Stimulated activated CD4-positive, alpha-beta T cell treated with anti-CD3 and anti-CD28 coated beads, Interleukin-12 subunit alpha, Interleukin-12 subunit beta, amount 100 ng/mL, for 48 hours (primary cell): ENCODE measurements around the gene ALG9.
"Not testable (repeated sequence)": the region's sequence is repeated elsewhere in the genome, so short reads cannot be mapped to it uniquely, and the experiment has no call there.

ENCODE experiments used
- DNase-seq, 3 donors: peaks; one replicate each; pipeline ENCODE4 v3.0.0-alpha.2; 2020; ENCODE audit warnings: low read depth in 2 of 3, low spot score in 1 of 3

ALG9 gene

DNA sequence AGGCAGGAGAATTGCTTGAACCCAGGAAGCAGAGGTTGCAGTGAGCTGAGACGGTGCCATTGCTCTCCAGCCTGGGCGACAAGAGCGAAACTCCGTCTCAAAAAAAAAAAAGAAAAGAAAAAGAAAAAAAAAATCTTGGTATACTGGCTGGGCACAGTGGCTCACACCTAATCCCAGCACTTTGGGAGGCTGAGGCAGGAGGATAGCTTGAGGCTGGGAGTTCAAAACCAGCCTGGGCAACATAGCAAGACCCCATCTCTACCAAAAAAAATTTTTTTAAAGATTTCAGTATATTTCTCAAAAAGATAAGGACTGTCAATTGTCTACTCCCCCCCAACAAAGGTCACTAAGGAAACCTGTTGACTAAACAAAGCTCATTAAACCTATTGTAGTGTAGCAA is 13.7 kb upstream of the ALG9 start:
- not testable (repeated sequence) for DNase-seq

DNA sequence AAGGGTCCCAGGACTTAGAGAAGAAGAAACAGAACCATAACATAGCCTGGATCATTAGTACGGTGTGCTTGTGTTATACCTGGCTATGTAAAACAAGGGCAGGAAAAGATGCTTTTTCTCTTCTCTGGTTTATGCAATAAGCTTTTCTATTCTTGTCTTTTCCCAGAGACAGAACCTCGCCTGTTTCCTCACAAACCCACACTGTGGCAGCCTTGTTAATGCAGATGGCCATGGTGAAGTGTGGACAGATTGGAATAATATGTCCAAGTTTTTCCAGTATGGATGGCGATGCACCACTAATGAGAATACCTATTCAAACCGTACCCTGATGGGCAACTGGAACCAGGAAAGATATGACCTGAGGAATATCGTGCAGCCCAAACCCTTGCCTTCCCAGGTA is 10.8 kb upstream of the ALG9 start:
- no peak for DNase-seq

DNA sequence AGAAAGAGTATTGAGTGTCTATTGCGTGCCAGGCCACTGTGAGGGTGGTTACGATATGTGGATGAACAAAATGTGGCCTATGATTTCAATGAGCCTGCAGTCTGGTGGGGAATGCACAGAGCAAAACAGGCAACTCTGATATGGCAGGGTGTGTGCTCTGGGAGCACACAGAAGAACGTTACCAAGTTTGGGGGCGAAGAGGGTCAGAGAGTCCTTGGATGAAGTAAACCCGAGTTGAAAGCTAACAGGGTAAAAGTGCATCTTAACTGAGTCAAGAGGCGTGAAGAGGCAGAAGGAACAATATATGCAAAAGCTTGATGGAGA is 8.2 kb upstream of the ALG9 start:
- DNase-seq, result no peak

DNA sequence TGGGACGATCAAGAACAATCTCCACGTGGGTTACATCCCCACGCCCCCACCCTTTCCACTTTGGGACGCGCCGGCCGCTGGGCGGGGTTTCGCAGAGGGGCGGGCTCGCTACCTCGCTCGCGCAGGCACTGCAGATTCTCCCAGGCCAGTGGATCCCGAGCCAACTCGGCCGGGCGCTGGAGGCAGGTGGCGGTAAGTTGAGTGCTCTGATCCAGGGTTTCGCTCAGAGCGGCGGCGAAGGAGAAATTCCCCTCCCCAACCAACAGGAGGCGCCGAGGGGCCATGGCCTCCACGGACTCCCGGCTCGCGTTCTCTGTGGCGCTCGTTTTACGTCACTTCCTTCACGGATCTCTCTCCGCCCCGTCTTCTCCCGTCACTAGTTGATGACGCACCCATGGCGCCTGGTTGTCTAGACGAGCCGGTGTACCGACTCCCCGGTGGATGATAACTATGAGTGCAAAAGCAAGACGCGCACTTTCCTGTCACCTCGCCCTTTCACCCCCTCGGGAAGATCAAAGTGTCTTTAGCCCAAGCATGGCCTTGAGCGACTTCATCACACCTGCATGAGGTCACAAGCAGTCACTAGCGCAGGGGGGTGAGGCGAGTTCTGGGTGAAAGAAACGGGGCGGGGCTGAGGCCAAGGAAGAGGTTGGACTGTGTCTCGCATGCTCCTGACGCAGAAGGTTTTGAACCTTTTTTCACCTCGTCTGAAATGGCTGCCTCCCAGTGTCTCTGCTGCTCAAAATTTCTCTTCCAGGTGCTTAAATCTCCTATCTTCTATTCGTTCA is 7.7 kb upstream of the ALG9 start, which contains the start of the genes CFAP68 and FDXACB1:
CFAP68 (plus strand) TSS at position 693 of the 788 bp plus-strand sequence; CDS start at position 713, 20 bp downstream.
FDXACB1 (minus strand) TSS at position 317 of the 788 bp plus-strand sequence; CDS start at position 284, 33 bp downstream.
- DNase-seq, result peak; percentile 91 to 95 (median 92)

DNA sequence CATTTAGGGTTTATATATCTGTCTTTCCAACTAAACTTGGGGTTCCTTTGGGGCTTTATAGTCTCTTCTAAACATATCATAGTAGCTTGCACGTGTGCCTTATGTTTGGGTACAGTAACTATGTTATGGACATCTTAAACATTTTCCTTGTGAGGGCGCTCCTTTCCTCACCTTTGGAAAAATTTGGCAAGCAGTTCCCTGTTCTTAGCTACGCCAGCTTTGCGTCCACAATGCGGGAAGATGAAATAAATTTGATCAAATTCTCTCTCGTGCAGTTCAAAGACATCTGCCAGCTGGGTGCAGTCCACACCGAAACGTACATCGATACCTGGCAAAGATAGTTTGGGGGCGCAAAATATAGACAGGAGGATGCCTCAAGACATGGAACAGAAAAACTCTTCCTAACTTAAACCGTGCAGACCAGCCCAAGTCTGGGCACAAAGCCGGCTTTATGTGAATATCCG is 7.0 kb upstream of the ALG9 start:
- no peak for DNase-seq

DNA sequence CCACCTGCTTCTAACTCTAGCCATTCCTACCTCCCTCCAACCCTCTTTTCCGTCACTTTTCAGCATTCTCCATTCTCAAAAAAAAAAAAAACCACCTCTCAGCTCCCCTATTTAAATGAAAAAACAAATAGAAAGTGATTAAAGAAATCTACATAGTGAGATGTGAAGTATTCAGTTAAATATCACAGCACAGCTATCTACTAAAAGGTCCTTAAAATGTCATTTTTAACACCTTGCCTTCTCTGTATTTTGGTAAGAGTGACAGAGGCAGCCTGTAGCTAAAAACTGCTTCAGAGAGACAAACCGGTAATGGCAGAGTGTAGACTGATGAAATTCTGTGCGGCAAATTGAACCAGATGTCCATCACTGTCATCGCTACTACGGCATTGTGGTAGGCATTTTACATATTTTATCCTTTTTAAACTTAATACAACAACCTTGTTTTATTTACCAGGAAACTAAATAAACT is 346 bp upstream of the ALG9 start:
- no peak for DNase-seq

DNA sequence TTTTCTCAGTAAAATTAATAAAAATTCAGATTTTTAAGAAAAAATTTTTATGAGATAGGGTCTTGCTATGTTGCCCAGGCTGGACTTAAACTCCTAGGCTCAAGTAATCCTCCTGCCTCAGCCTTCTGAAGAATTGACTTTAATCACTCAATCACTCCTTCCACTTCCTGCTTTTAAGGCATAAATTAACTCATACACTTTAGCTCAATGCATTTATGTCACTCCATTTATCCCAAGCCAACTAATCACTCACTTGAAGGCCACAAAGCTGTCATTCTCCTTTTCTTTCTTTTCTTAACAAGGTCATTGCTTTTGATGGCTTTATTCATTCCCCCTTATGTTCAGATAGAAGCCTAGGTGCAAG is 877 bp downstream of the ALG9 start:
- no peak for DNase-seq

DNA sequence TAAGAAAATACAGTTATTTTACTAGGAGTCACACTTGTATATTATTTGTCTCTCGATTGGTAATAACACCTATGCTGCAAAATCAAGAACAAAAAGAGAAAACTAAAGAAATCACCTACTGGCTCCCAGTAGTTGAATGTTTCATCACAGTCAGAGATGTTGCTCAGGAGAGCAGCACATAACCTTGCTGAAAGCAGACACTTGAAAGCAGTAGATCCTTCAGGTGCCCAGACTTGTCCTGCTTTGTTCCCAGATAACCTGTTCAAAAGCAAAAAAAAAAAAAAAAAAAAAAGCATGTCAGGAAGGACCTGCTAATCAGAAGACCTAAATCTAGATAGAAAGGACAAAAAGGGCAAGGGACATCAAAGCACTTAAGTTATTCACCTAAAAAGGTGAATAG is 1.3 kb downstream of the ALG9 start:
- DNase-seq, result no peak

DNA sequence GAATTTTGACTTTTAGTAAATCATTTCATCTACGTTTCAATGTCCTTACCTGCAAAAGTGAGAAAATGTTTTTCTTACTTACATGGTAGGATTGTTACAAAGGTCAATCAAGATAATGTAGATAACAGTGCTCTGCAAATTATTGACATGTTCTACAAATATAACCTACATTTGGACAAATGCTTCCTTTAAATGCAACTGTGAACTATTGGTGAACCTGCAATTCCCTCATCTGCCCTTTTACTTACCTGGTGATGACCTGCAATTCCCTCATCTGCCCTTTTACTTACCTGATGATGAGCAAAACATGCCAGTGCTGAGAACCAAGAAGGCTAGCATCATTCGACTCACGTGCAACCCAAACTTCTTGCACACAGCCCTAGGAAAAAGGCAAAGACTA is 11.1 kb downstream of the ALG9 start:
- DNase-seq, result no peak

DNA sequence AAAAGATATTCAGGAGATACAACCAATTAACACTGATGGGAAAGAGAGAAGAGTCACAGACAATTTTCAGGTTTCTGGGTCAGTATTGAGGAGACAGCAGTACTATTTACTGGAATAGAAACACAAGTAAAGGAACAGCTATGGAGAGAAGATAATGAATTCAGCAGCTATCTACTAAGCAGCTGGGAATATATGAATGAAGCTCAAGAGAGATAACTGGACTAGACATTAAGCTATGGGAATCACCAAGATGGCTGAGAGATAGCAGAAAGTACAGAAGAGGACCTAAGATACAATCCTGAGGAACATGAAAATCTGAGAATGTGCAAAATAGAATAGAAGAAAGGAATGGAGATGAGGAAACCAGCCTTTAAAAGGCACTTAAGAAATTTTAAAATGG is 15.9 kb downstream of the ALG9 start:
- no peak for DNase-seq

DNA sequence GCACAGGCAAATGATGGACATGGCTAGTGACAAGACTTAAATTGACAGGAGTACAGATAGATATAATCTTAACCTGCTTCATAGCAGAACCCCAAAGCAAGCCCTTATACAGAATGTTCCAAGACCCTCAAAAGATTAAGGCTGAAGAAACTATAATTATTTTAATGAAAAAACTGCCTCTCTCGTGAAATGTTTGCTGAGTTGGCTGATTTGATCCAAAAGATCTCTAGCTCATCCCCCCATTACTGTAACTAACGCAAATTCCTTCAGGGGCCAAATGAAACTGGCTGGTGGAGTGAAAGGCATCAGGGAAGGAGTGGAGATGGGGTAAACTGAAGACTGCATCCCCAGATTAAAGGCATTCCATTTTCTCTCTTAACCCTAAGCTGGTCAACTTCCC is 19.3 kb downstream of the ALG9 start:
- DNase-seq, result no peak

DNA sequence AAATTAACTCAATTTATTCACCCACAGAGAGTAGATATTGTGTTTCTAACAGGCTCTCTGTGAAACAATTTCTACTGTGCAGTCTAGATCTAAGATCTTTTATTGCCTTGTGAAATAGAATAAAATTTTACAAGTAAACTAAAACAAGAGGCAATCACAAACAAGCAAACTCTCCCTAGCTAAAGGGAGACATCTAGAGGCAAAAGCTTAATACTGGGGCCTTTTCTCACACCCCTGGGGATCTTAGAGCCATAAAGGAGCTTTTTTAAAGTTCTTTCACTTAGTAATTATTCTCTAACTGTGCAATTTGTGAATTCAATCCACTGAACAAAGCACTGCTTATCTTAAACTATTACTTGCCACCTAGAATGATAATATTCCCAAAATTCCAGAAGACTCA is 19.7 kb downstream of the ALG9 start:
- DNase-seq, result no peak

DNA sequence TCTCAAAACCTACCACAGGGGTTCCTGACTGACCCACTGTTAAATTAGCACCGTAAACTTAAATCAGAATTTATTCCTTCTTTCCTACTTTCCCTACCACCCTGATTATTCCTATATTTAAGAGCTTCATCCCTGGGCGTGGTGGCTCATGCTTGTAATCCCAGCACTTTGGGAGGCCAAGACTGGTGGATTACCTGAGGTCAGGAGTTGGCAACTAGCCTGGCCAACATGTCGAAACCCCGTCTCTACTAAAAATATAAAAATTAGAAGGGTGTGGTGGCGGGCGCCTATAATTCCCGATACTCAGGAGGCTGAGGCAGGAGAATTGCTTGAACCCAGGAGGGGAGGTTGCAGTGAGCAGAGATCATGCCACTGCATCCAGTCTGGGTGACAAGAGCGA is 20.3 kb downstream of the ALG9 start:
- DNase-seq, result no peak

DNA sequence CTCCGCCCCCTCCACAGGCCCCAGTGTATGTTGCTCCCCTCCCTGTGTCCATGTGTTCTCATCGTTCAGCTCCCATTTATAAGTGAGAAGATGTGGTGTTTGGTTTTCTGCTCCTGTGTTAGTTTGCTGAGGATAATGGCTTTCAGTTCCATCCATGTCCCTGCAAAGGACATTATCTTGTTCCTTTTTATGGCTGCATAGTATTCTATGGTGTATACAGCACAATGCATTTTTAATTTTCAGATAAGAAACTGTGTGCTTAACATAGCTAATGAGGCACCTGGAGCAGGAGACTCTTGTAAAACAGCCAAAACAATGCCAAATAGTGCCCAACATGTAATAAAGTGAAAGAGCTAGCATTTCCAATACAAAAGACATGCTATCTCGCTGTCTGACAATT is 21.8 kb downstream of the ALG9 start:
- no peak for DNase-seq

DNA sequence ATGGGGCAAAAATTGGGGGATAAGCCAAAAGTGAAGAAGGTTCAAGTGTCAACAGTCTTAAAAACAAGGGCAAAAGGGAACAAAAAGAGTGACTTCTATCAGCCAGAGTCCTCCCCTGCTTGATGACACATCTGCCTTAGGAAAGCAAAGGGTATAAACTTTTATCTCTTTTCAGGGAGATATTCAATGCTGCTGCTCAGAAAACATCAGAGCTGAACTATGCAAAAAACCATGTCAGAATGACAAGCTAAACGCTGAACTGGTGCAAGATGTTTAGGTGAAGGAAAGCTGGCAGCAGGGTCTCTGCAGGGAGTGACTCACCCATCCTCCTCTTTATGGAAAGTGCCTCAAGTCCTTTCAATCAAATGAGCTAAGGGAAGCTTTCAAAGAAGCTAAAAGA is 24.7 kb downstream of the ALG9 start:
- no peak for DNase-seq

DNA sequence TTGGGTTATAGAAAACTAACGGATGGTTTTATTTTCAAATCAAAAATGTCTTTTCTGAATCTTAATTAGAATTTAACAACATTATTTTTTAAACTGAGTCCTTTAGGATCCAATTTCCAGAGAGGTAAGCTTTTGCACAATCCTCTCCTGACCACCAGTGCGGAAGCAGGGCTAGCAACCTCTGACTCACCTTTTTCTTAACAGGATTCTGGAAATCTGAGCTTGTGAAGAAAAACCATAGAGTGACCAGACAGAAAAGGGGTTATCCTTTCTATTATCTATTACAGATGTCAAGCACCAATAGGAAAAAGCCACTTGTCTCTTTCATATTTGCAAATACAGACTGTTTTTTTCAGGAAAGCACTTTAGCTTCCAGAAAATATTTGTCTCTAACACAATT is 25.3 kb downstream of the ALG9 start:
- DNase-seq, result no peak

DNA sequence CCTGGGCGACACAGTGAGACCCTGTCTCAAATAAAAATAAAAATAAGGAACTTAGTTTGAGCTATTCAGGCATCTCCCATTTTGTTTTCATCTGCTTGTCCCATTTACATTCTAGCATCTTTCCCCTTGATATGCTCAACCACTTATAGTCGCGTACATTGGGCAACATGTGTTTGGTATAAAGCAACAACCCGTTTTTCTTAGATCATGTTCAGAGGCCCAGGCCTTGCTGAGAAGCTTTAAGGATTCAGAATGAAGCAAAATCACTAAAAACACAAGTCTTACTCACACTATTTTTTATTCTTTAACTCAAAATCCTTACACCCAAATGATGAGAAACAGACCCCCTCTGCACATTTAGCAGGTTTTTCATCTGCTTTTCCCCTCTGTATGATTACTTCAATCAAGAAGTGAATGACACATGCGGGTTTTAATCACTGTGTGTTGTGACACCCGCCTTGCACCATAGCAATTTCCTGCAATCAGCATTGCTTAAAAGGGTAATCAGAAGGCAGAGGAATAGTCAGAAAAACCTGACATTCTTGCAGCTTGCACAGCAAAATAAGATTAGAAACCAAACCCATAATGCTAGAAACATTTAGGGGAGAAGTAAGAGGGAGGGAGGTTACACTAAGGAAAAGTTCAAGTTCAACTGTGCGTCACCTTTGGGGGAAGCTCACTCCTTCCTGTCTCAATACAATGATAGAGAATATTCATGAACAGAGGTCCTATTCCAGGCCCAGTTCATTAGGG is 25.9 kb downstream of the ALG9 start:
- no peak for DNase-seq

DNA sequence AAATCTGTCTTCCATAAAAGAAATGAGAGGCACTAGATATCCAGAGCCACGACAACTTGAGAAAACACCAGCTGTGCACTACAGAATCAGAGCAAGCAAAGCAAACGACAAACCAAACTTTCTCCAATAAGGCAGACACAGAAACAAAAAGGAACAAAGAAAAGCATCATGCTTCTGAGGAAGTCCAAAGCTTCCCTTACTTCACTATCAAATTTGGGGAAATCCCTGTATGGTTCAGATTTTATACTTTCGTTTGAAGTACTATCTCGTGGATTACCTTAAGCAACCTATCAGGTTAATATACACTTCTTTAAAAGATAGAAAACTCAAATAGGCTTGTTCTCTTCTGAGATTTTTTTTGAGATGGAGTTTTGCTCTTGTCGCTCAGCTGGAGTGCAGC is 27.7 kb downstream of the ALG9 start:
- DNase-seq, result no peak

DNA sequence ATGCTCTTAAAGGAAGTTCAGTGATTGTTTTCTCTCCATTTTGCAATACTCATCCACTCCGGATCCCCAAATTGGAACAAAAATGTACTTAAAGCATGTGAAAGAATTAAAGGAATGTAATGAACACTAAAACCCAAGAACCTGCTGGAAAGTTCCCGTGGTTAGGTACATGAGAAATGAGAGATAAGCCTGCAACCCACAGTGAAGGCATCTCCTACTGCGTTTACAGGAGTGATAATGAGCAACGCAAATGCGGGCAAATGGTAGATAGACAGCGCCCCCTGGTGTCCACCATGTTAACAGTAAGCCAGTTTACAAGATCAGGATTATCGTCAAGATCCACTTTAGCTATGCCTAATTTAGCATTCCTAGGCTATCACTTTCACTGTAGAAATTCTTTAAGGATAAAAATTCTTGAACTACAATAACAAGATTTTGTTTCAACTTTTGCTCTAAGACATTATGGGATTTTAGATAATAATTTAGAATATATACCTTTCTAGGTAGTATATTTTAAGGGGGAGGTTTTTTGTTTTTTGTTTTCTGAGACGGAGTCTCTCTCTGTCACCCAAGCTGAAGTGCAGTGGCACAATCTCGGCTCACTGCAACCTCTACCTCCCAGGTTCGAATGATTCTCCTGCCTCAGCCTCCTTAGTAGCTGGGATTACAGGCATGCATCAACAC is 29.9 kb downstream of the ALG9 start:
- peak; percentile 75 to 92 (median 81) for DNase-seq

DNA sequence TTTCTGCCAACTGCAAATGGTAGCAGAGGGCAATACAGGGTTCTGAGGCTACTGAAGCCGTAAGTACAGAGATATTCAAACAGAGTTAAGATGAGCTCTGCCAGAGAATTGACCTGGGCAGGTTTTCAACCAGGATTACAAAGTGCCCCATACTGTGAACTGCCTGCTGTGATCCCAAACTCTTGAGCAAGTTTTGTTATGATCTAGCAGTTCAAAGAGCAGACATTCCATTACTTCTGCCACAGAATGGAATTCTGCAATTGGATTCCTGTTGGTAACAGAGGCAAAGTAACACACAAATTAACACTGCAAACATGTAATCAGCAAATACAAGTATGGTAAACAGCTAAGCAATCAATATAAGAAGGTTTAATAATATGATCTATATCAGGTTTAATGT is 31.2 kb downstream of the ALG9 start:
- no peak for DNase-seq

DNA sequence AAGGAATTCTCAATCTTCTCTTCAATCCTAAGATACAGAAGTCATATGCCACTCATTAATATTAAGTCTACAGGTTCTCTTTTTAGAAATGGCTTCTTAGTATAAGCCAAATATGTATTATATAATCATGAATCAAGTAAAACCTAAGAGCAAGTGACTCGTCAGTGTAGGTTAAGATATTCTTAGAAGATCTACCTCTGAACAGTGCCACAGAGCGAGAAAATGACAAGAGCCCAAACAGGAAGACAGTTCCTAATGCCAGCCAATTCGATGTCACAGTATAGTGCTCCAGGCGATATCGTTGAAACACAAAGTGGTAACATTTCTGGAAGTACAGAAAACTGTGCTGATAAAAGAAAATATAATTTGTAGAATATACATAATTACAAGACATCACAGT is 33.3 kb downstream of the ALG9 start:
- DNase-seq, result no peak

DNA sequence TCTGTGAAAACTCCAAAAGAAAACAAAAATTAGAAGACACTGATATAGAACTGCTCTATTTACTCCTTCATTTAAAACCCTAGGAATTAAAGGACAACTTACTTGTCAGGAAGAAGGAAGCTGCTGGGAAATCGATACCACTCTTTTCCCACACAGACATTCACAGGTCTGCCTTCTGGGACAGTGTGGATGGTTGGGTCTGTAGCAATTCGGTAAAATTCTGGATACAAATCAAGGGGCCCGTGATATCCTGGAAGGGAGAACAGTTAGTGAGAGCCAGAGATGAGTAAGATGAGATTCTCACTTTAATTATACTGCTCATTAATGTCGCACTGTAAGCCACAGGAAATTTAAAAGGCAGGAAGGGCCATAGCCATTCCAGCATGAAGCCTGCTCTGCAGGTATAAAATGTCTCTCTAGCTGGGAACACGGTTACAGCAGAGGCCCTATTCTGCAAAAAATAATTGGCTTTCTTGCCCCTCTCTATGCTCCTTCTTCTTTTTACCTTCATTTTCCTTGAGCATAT is 34.0 kb downstream of the ALG9 start:
- no peak for DNase-seq
